ENCODE results near the gene NRP2. TPM values are rescaled to one million over a fixed set of nuclear protein-coding genes. Genes with fewer than 3 reads are reported as not detected.

The NRP2 gene
- total RNA-seq = 26.1 TPM

GRCh38 chr2:205682239-205682970 is at the start of gene NRP2:
Gene NRP2, plus strand, starts transcription at chr2:205682501. Its CDS starts 790 bp downstream, at chr2:205683291.
- FAIRE-seq = no peak
- peak; percentile 69 to 76 for DNase-seq (ENCODE audit: low spot score in 2 of 2)

- DNase-seq (ENCODE audit: low spot score in 2 of 2) (no peak), FAIRE-seq (no peak)
These were observed 48.3 kb upstream of the NRP2 start for GRCh38 chr2:205633994-205634393.

GRCh38 chr2:205636549-205637319 is 45.6 kb upstream of the NRP2 start:
- FAIRE-seq = no peak

GRCh38 chr2:205637320-205637602 is 45.0 kb upstream of the NRP2 start:
- DNase-seq (ENCODE audit: low spot score in 2 of 2) (no peak), FAIRE-seq (no peak)

More at GRCh38 chr2:205636549-205637319, 45.6 kb upstream of the NRP2 start:
- DNase-seq (ENCODE audit: low spot score in 2 of 2) = no peak

- no peak for FAIRE-seq
- no peak for DNase-seq (ENCODE audit: low spot score in 2 of 2)
These were observed 44.4 kb upstream of the NRP2 start for GRCh38 chr2:205637779-205638503.

GRCh38 chr2:205640716-205641115 is 41.6 kb upstream of the NRP2 start:
- DNase-seq (ENCODE audit: low spot score in 2 of 2) = no peak
- FAIRE-seq = no peak

GRCh38 chr2:205642599-205643356 is 39.5 kb upstream of the NRP2 start:
- FAIRE-seq (no peak), DNase-seq (ENCODE audit: low spot score in 2 of 2) (no peak)

GRCh38 chr2:205643391-205643885 is 38.9 kb upstream of the NRP2 start:
- FAIRE-seq (no peak), DNase-seq (ENCODE audit: low spot score in 2 of 2) (no peak)

GRCh38 chr2:205644018-205644417 is 38.3 kb upstream of the NRP2 start:
- no peak for DNase-seq (ENCODE audit: low spot score in 2 of 2)
- FAIRE-seq = no peak

GRCh38 chr2:205646680-205647079 is 35.6 kb upstream of the NRP2 start:
- no peak for DNase-seq (ENCODE audit: low spot score in 2 of 2)
- FAIRE-seq = no peak

GRCh38 chr2:205650450-205650849 is 31.9 kb upstream of the NRP2 start:
- FAIRE-seq (no peak), DNase-seq (ENCODE audit: low spot score in 2 of 2) (no peak)

- FAIRE-seq (no peak), DNase-seq (ENCODE audit: low spot score in 2 of 2) (no peak)
These were observed 31.4 kb upstream of the NRP2 start for GRCh38 chr2:205650931-205651330.

GRCh38 chr2:205651719-205652118 is 30.6 kb upstream of the NRP2 start:
- DNase-seq (ENCODE audit: low spot score in 2 of 2) = no peak

GRCh38 chr2:205654878-205655605 is 27.3 kb upstream of the NRP2 start:
- no peak for DNase-seq (ENCODE audit: low spot score in 2 of 2)
- FAIRE-seq = no peak

More at GRCh38 chr2:205651719-205652118, 30.6 kb upstream of the NRP2 start:
- FAIRE-seq = no peak

- FAIRE-seq = no peak
- DNase-seq (ENCODE audit: low spot score in 2 of 2) = no peak
These were observed 26.4 kb upstream of the NRP2 start for GRCh38 chr2:205655779-205656456.

GRCh38 chr2:205656461-205656860 is 25.8 kb upstream of the NRP2 start:
- no peak for FAIRE-seq
- no peak for DNase-seq (ENCODE audit: low spot score in 2 of 2)

GRCh38 chr2:205656941-205657340 is 25.4 kb upstream of the NRP2 start:
- DNase-seq (ENCODE audit: low spot score in 2 of 2) = no peak

GRCh38 chr2:205657579-205657978 is 24.7 kb upstream of the NRP2 start:
- no peak for FAIRE-seq
- no peak for DNase-seq (ENCODE audit: low spot score in 2 of 2)

More at GRCh38 chr2:205656941-205657340, 25.4 kb upstream of the NRP2 start:
- FAIRE-seq = no peak

GRCh38 chr2:205658068-205658467 is 24.2 kb upstream of the NRP2 start:
- no peak for FAIRE-seq

More at GRCh38 chr2:205658068-205658467, 24.2 kb upstream of the NRP2 start:
- no peak for DNase-seq (ENCODE audit: low spot score in 2 of 2)
